MM.1S (cell line): ENCODE results near the gene DNAAF5.

Source experiments
- CTCF ChIP-seq: fragments of 300-600 bp; sonication (generic); IDR thresholded peaks from 2 replicates; pipeline ENCODE4 v1.5.1; 2016; ENCODE audit warnings: antibody characterized with exemption, low read length, mixed read lengths
- EZH2 ChIP-seq: fragments of 300-600 bp; sonication (generic); optimal IDR thresholded peaks from 2 replicates; pipeline ENCODE3; 2017; ENCODE audit warnings: low read depth, mild to moderate bottlenecking, antibody characterized with exemption, low read length, mixed read lengths

DNA sequence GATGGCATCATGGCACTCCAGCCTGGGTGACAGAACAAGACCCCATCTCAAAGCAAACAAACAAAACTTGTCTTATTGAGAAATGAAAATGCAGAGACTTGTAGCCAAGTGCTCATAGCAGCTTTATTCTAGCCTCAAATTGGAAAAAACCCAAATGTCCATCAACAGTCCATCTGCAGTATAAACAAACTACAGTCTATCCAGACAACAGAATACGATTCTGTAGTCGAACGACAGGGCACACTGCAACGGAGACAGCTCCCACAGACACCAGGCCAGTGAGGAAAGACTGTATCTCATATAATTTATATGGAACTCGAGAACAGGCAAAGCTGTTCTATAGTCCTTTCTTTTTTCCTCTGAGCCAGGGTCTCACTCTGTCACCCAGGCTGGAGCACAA is 65.0 kb downstream of the DNAAF5 start:
- no peak for TF ChIP-seq CTCF
- TF ChIP-seq EZH2: no peak
